ENCODE data around the gene P2RY6.

Gene P2RY6

DNA sequence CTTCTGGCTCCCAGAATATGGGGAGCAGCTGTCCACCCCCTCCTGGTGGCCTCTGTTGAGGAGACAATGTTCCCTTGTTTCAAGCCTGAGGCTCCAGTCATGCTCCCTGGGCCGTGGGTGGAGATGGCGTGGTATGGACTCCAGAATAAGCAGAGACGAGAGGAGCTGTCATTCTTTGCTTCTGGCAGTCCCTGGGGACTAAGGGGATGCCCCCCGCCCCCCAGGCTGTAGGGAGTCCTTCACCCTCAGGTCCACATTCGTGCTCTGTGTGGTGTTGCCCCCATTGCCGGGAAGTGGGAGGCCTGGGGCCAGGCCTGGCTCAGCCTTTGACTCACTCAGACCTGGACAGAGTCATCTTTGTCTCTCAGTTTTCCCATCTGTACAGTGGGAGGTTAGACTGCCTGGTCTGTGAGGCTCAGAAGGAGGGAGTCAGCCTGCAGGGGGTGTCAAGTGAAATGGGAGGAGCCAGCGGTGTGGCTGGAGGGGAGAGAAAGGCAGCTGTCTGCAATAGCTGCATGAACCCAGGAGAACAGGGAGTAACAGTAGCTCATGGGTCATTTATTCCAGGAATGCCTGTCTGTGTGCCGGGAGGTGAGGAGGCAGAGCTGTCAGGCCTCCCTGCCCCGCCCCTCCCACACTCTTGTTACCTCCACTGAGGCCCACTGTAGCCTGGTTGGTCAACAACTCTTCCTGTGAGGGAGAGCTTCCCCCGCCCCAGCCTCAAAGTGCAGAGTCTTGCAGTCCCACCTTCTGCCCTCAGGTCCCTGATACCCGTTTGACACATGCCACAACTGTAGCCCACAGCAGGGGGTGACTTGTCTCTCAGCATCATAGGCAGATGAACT, 42.2 kb downstream of the P2RY6 start:
- in situ Hi-C loops (cut with MboI; ENCODE audit: low pct_unique_long_range_greater_than_20kb, low sequenced_read_pairs, unreplicated experiment) = no loop called here
- DNase-seq (ENCODE audit: low spot score) = peak; percentile 72
- peak; percentile 7 for TF ChIP-seq CTCF (IDR thresholded peaks at IDR 0.05; ENCODE audit: extremely low read depth, insufficient read depth, missing control alignments)

- no peak for TF ChIP-seq CTCF (IDR thresholded peaks at IDR 0.05; ENCODE audit: extremely low read depth, insufficient read depth, missing control alignments)
- DNase-seq (ENCODE audit: low spot score) = no peak
- in situ Hi-C loops (cut with MboI; ENCODE audit: low pct_unique_long_range_greater_than_20kb, low sequenced_read_pairs, unreplicated experiment) = no loop called here
Measured at GRCh38 chr11:73315293-73316020, 43.3 kb downstream of the P2RY6 start.

DNA sequence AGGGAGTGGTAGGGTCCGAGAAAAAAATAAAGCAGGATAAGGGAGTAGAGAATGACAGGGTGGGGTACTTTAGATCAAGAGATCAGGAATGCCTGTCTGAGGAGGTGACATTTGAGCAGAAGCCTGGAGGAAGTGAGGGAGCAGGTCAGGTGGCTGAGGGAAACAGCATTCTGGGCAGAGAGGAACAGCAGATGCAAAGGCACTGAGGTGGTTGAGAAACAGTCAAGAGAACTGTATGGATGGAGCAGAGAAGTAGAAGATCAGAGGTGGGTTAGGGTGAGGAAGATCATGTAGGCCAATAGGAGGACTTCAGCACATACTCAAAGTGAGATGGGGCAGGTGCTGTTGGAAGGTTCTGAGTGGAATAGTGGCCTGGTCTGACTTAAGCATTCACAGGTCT, 44.3 kb downstream of the P2RY6 start:
- in situ Hi-C loops (cut with MboI; ENCODE audit: low pct_unique_long_range_greater_than_20kb, low sequenced_read_pairs, unreplicated experiment) = no loop called here
- TF ChIP-seq CTCF (IDR thresholded peaks at IDR 0.05; ENCODE audit: extremely low read depth, insufficient read depth, missing control alignments) = no peak
- no peak for DNase-seq (ENCODE audit: low spot score)

DNA sequence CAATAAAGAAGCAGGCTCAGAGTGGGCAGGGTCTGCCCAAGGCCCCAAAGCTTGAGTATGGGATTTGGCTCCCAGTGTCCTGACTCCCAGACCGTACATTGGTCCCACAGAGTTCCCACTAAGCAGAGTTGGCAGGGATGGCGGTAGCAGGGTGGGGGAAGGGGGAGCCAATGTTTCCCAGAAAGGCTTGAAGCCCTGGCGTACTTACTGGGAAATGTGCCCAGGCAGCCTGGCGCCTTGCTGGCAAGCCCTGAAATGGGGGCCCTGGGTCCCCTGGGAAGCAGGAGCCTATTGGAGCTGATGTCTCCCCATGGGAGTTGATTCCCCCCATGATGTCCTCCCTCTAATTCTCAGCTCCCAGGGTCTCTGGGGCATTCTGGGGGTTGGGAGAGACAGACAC, 45.2 kb downstream of the P2RY6 start:
- in situ Hi-C loops (cut with MboI; ENCODE audit: low pct_unique_long_range_greater_than_20kb, low sequenced_read_pairs, unreplicated experiment) = no loop called here
- DNase-seq (ENCODE audit: low spot score) = no peak
- no peak for TF ChIP-seq CTCF (IDR thresholded peaks at IDR 0.05; ENCODE audit: extremely low read depth, insufficient read depth, missing control alignments)

- no peak for TF ChIP-seq CTCF (IDR thresholded peaks at IDR 0.05; ENCODE audit: extremely low read depth, insufficient read depth, missing control alignments)
Measured at GRCh38 chr11:73317803-73318202, 45.7 kb downstream of the P2RY6 start.

GRCh38 chr11:73318501-73319011, 46.4 kb downstream of the P2RY6 start:
- in situ Hi-C loops (cut with MboI; ENCODE audit: low pct_unique_long_range_greater_than_20kb, low sequenced_read_pairs, unreplicated experiment) = no loop called here
- no peak for TF ChIP-seq CTCF (IDR thresholded peaks at IDR 0.05; ENCODE audit: extremely low read depth, insufficient read depth, missing control alignments)
- DNase-seq (ENCODE audit: low spot score) = no peak

More at GRCh38 chr11:73317803-73318202, 45.7 kb downstream of the P2RY6 start:
- in situ Hi-C loops (cut with MboI; ENCODE audit: low pct_unique_long_range_greater_than_20kb, low sequenced_read_pairs, unreplicated experiment) = no loop called here
- DNase-seq (ENCODE audit: low spot score) = no peak

All from GM13977 (cell line).